Fibroblast of the conjunctiva (primary cell): ENCODE results near the gene ANKMY2.
A peak's percentile ranks its signal among the peaks of the same experiment; 100 is the strongest.

Source experiments
- DNase-seq: peaks from one replicate; pipeline ENCODE4 v3.0.0-alpha.2; 2010; ENCODE audit warnings: low read depth

Gene ANKMY2

DNA sequence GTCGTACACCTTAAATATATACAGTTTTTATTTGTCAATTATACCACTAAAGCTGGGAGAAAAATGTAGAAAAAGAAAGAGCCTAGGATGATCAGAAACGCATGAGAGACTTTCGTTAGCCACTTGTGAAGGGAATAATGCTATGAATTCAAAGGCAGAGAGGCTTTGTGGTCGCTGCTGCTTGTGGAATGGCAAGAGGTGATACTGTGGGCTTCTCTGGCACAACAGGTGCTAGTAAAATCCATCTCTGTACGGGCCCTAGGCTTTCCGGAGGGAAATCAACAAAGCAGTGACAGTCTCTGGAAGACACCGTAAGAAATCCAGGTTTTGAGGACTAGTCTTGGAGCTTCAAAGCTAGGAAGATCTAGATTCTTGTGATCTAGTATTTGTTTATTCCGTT, 66.3 kb downstream of the ANKMY2 start:
- DNase-seq: no peak

DNA sequence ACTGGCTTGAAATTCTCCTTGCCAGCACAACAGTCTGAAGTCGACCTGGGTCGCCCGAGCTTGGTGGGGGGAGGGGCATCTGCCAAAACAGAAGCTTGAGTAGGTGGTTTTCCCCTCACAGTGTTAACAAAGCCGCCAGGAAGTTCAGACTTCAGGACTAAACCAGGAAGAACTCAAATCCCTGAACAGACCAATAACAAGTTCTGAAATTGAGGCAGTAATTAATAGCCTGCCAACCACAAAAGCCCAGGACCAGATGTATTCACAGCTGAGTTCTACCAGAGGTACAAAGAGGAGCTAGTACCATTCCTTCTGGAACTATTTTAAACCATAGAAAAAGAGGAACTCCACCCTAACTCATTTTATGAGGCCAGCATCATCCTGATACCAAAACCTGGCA, 73.6 kb downstream of the ANKMY2 start:
- DNase-seq: no peak

DNA sequence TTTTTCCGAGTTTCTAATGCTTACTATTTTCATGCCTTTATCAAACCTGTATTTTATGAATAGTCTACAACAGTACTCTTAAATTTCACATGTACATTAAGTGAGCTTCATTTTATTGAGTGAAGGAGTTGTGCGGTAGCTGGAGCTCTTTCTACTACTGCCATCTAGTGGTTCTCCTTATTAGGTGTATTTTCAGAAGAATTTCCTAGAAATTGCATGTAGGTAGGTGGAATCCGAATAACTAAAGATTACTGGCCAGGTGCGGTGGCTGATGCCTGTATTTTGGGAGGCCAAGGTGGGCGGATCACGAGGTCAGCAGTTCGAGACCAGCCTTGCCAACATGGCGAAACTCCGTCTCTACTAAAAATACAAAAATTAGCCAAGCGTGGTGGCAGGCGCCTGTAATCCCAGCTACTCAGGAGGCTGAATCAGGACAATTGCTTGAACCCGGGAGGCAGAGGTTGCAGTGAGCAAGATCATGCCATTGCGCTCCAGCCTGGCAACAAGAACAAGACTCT, 80.6 kb downstream of the ANKMY2 start:
- peak; percentile 26 for DNase-seq

DNA sequence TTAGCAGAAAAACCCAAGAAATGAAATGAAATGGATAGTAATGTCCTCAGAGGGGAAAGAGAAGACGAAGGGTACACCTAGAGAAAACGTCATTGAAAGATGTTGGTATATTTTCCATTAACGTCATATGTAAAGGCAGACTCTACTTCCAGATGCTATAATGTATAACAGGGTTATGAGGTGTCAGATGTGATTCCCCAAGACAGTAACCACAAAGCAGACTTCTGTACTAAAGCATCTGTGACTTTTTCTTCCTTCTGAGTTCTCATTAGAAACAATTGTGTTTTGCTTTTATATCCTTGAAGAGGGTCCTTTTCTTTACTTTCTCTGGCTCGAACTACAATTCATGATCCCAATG, 81.6 kb downstream of the ANKMY2 start:
- no peak for DNase-seq

DNA sequence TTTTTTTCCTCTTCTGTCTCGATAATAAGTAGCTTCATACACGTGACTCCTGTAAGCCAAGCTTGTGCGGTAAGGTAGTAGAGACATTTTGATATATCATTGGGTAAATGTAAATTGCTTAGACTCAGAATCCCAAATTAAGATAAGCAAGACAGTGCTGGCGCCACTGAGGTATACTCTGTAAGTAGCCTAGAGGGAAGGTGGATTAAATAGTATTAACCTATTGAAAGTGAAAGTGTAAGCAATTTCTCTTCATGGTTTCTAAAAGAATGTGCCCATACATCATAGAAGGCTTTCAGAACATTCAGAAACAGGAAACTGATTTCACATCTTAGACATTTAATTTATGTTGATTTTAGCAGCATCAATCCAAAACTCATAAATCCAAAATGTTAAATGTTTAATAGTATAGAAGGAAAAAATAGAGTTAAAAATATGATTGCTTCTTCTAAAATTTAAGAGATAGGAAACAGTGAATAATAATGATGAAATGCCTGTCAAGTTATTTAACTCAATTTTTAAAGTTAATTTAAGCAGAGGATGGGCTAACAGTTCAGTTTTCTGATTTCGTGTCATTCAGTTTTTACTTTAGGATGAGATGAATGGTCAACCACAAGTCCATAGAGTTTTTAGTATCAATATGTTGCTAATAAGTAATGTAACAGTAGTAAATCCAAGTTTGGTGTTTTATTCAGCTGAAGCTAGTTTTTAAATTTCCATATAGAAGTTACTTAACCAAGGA, 82.1 kb downstream of the ANKMY2 start:
- no peak for DNase-seq

DNA sequence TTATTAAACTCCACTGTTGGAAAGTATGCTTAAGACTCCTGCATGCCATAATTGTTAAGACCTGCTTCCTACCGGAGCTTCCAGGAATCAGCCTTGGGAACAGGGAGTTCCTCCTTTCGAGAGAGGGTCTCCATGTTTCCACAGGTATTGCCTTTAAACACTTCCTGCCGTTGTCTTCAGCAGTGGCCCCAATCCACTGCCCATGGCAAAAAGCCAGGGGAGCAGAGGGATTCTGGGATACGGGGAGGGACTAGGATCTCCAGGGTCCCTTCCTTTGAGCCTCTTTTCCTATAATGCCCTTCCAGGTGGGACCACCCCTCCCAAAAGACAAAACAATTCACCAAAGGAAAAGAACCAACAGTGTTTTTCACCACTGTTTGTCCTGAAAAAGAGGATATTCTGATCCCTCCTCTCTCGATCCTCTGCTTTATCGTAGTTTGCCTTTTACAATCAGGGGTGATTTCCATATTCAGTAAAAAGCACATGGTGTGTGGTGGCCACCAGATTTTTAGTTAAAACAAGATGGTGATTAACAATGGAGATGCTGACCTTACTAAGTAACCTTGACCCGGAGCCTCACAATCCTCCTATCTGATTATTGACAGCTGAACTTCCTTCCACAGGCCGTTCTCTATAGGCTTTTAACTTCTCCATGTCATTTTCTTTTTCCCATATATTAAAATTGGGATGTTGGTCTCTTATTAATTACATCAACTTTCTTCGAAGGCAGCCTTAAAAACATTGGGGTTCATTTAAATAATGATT, 82.9 kb downstream of the ANKMY2 start:
- no peak for DNase-seq

DNA sequence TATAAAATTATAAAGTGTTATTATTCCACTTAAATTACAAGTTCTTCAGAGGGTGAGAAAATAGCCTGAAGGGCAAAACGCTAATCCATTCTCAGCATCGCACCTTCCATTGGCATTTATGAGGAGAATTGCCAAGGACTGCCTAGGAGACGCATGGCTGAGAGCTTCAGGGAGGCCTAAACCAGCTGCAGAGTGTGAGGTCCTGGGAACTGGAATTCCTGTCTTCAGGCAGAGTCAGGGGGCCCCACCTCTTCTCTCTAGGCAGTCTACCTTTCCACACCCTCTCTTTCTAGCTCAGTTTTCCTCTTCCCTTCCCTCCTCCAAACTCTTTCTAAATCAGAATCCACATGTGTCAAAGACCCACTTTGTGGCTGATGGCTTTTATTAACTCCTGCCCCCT, 83.6 kb downstream of the ANKMY2 start:
- no peak for DNase-seq

DNA sequence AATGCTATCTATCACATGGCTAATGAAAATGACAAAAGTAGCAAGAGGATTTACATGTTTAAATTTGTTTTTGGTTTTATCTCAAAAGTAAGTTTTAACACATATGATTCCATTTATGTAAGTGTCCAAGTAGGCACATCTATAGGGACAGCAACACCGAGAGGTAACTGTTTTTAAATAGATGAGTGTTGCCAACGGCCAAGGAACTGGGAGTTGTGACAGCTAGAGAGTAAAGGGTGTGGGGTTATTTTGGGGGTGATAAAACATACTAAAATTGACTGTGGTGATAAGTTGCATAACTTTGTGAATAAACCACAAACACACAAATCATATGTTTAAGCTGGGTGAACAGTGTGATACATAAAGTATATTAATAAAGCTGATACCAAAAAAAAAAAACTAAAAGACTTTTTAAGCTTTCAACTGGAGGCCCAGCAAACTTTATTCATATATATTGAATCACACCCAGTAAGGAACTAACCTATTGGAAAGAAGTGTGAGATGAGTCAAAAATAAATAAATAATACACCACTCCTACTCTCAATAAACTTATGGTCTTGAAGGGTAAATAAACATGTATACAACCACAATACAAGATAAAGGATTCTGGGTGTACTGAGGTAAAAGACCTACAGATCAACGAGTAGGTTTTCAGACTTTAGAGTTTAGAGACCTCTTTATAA, 85.9 kb downstream of the ANKMY2 start:
- DNase-seq: no peak

DNA sequence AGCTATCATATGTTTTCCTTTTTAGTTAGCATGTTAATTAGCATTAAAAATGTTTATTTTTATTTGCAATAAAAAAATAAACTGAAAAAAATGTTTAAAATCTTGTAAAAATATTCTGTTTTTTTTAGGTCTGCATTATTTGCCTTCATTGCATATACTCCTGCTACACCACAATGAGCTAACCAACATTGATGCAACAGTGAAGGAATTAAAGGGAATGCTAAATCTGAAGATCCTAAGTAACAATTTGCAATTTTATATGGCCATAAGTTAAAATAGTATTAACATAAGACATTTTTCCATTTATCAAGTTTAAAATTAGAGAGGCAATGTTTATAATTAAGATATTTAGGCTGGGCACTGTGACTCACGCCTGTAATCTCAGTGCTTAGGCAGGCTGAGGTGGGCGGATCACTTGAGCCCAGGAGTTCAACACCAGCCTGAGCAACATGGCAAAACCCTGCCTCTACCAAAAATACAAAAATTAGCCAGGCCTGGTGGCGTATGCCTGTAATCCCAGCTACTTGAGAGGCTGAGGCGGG, 86.7 kb downstream of the ANKMY2 start:
- no peak for DNase-seq

DNA sequence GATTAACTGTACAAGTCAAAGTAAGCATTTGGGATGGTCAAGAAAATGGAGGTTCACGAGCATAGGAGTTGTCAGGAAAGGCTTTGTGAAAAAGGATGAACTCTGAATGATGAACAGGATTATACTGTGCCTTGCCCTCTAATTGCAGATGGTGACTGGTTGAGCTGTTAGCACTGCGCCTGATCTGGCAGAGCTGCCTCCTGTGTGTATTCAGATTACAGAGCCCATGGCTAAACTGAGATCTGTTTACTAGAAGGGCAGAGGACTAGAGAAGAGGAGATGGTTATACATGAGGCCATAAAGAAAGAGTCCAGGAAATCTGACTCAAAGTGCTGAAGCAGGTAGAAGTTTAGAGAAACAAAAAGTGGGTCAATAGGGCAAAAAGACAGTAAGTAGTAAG, 89.2 kb downstream of the ANKMY2 start:
- DNase-seq: no peak

DNA sequence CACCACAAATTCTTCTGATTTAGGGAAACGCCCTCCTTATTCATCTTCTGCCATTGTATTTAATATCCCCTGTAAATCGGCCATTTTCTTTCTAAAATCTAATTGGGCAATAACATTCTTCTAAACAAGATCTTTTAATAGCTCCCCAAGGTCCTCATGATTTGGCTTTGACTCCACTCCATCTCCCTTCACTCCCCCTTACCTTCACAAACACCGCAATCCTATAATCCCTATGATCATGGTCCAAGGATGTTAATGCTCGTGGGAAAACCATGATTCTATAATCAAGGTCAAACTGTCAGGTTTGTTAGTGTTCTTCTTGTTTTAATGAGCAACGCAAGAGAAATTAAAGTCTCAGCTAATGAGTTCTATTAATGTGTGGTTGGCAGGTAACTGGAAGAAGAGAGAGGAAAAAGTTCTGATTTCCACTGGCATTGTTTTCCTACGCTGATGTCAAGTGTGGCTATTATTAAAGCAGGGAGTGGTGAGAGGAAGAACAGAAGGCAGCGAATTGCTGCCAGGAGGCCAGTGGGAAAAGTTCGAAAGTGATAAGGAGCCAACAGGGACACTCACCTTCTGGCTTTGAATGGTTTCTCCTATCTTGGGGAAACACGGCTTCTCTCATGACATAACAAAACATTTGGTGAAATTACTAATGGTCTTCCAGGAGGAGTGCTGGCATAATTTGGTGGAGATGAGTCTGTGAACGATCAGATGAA, 90.9 kb downstream of the ANKMY2 start:
- no peak for DNase-seq

DNA sequence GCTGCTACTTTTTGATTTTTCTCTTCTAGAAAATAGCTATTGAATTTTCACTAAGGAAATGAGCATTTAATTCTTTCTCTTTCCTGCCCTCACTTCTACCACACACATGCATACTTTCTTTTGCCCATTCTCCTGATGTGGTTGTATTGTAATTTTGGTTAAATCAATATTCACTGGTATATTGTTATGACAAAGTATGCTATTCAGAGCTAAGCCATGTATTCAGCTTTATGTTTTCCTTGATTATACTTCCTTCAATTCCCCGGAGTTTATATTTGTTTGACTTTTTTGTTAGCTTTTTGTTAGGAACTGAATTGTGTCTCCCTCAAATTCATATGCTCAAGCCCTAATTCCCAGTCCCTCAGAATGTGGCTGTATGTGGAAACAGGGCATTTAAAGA, 94.9 kb downstream of the ANKMY2 start:
- DNase-seq: no peak
